ENCODE measurements around the gene FOXP1. TPM values are rescaled to one million over a fixed set of nuclear protein-coding genes. Genes with fewer than 3 reads are reported as not detected.

The FOXP1 gene
- total and polyA plus RNA-seq, 2 of the 8 experiments (the other 6 are each of a cell fraction or from before 2014, with no cell fraction given) = 13.9 to 25.4 TPM

GRCh38 chr3:71384388-71384787, 199.1 kb downstream of the FOXP1 start:
- Histone ChIP-seq H3K23me2 (ENCODE audit: low read depth, low read length) (no peaks in the 10 kb centered on the region), H2BK120ac (replicated peaks; ENCODE audit: low read depth, low read length) (no peak overlapping the region), H3K4me3 (ENCODE audit: extremely low read depth in 1 of 4, insufficient read depth in 2 of 4, low read depth in 3 of 4, low read length in 4 of 4) (no peak overlapping the region), H3K14ac (ENCODE audit: insufficient read length) (no peak overlapping the region), H2BK15ac (ENCODE audit: low read length) (no peak overlapping the region), H2BK12ac (ENCODE audit: low read depth, low read length) (no peak overlapping the region), H4K91ac (replicated peaks; ENCODE audit: insufficient read length, low read length) (no peak overlapping the region), H3K4me2 (ENCODE audit: insufficient read depth in 1 of 2, low read depth in 2 of 2, low read length in 2 of 2) (no peak overlapping the region), H2AFZ (ENCODE audit: low read length) (no peak overlapping the region), H3K4ac (replicated peaks; ENCODE audit: insufficient read length, low read depth, low read length) (no peak overlapping the region), H2AK5ac (ENCODE audit: low read depth, low read length) (no peak overlapping the region), H3K4me1 (replicated peaks in 1 of 4; ENCODE audit: control insufficient read depth in 3 of 4, insufficient read depth in 4 of 4, low read length in 3 of 4) (peaks cover 3 to 9% (median 6%) of the 10 kb centered on the region in 4 experiments; a peak in 4 of 7 replicates), H3K36me3 (ENCODE audit: control insufficient read depth in 2 of 4, insufficient read depth in 4 of 4, low read length in 3 of 4) (no peaks in the 10 kb centered on the region), H4K8ac (ENCODE audit: extremely low read depth, insufficient read depth, low read length) (no peak overlapping the region), H2BK5ac (ENCODE audit: low read depth, low read length) (no peak overlapping the region), H3K9ac (replicated peaks in 1 of 4; ENCODE audit: extremely low read depth in 1 of 4, low read depth in 3 of 4, low read length in 3 of 4) (no peak overlapping the region), H3K27ac (ENCODE audit: low read depth, low read length) (no peak overlapping the region), H4K5ac (ENCODE audit: insufficient read length, low read depth, low read length) (no peak overlapping the region), H2BK20ac (ENCODE audit: low read length) (no peak overlapping the region), H3K56ac (replicated peaks; ENCODE audit: insufficient read length, low read depth, low read length) (no peak overlapping the region), H3K23ac (ENCODE audit: insufficient read length) (no peak overlapping the region), H4K20me1 (replicated peaks in 1 of 2; ENCODE audit: control insufficient read depth in 1 of 2, insufficient read depth in 2 of 2, low read length in 2 of 2) (no peaks in the 10 kb centered on the region), H3K79me2 (ENCODE audit: control insufficient read depth in 1 of 2, insufficient read depth in 2 of 2, low read length in 2 of 2) (no peaks in the 10 kb centered on the region), H3K79me1 (ENCODE audit: low read depth, low read length) (no peaks in the 10 kb centered on the region), H3K18ac (ENCODE audit: extremely low read depth, low read length) (no peak overlapping the region), H3K27me3 (replicated peaks in 1 of 4; ENCODE audit: control insufficient read depth in 3 of 4, extremely low read depth in 1 of 4, insufficient read depth in 3 of 4, low read length in 3 of 4) (no peaks in the 10 kb centered on the region), H3K9me3 (ENCODE audit: insufficient read depth in 2 of 2, low read depth in 1 of 2, low read length in 1 of 2) (no peaks in the 10 kb centered on the region)
- WGBS, 2 experiments (ENCODE audit: extremely low coverage in 1 of 2, insufficient coverage in 1 of 2, insufficient read length in 1 of 2, insufficient replicate concordance in 2 of 2, low coverage in 1 of 2, low lambda C conversion rate in 2 of 2, missing lambda C conversion rate in 1 of 2) = 77% methylated on average over 3 of the region's 3 CpGs; no CpG with 5 or more reads in 1 of the 2 experiments
- CTCF ChIA-PET (ENCODE audit: partially characterized antibody) = interaction anchor here (1.3 to 2.0 kb wide), 2 partner anchors 13 to 28 kb away, joined by 3 to 11 read pairs; no protein-coding TSS in a partner anchor
- FAIRE-seq = no peak
- no peak for DNase-seq (ENCODE audit: low read depth in 1 of 2, low spot score in 2 of 2)
- POLR2A ChIA-PET (ENCODE audit: partially characterized antibody) = no interaction called here
- TF ChIP-seq CTCF (IDR thresholded peaks at IDR 0.05; ENCODE audit: control extremely low read depth in 1 of 3, insufficient read depth in 1 of 3, low read depth in 1 of 3, low read length in 3 of 3) (no peak), SP1 (IDR thresholded peaks at IDR 0.05; ENCODE audit: low read depth, low read length) (no peak), RNF2 (IDR thresholded peaks at IDR 0.05; ENCODE audit: borderline replicate concordance, low read depth, low read length, missing control alignments, poor library complexity, severe bottlenecking) (no peak), ATF3 (IDR thresholded peaks at IDR 0.05; ENCODE audit: insufficient read depth, low read depth, low read length) (no peak), SIX5 (IDR thresholded peaks at IDR 0.05; ENCODE audit: low read depth, low read length) (no peak), GABPA (IDR thresholded peaks at IDR 0.05; ENCODE audit: borderline replicate concordance, insufficient read depth, low read length) (no peak), USF2 (IDR thresholded peaks at IDR 0.05; ENCODE audit: low read length) (no peak), SAP30 (IDR thresholded peaks at IDR 0.05; ENCODE audit: insufficient read depth, insufficient replicate concordance, low read length) (no peak), PHF8 (conservative IDR thresholded peaks at IDR 0.05; ENCODE audit: low read depth, low read length) (no peak)

All from H1 (cell line).